Measurements from ENCODE around the gene NIPAL1. TPM values are rescaled to one million over a fixed set of nuclear protein-coding genes. Genes with fewer than 3 reads are reported as not detected.
A peak's percentile ranks its signal among the peaks of the same experiment; 100 is the strongest.

Gene NIPAL1
- total RNA-seq, 1 donor from 2014 or later: 0.32 TPM

- Mint-ChIP-seq H3K36me3 (ENCODE audit: low read depth) (no peaks in the 10 kb centered on the region), H3K4me3 (ENCODE audit: unreplicated experiment) (peak overlapping the region; percentile 79), H3K27me3 (ENCODE audit: low read depth) (peaks cover 14% of the 10 kb centered on the region), H3K4me1 (ENCODE audit: low read depth) (peaks cover 17% of the 10 kb centered on the region), H3K9me3 (ENCODE audit: low read depth) (no peaks in the 10 kb centered on the region), H3K27ac (ENCODE audit: unreplicated experiment) (peak overlapping the region; percentile 76)
- no peak for TF ChIP-seq CTCF (IDR thresholded peaks at IDR 0.05)
- DNase-seq (ENCODE audit: low spot score): no peak
These were observed 568 bp downstream of the NIPAL1 start for GRCh38 chr4:48017108-48017571.

GRCh38 chr4:48018112-48018511, 1.5 kb downstream of the NIPAL1 start:
- DNase-seq (ENCODE audit: low spot score): no peak
- TF ChIP-seq CTCF (IDR thresholded peaks at IDR 0.05): no peak
- Mint-ChIP-seq H3K4me3 (ENCODE audit: unreplicated experiment) (no peak overlapping the region), H3K27ac (ENCODE audit: unreplicated experiment) (no peak overlapping the region), H3K36me3 (ENCODE audit: low read depth) (no peaks in the 10 kb centered on the region), H3K9me3 (ENCODE audit: low read depth) (no peaks in the 10 kb centered on the region), H3K27me3 (ENCODE audit: low read depth) (peaks cover 12% of the 10 kb centered on the region), H3K4me1 (ENCODE audit: low read depth) (peaks cover 20% of the 10 kb centered on the region)

GRCh38 chr4:48021100-48021499, 4.5 kb downstream of the NIPAL1 start:
- H3K4me1 Mint-ChIP-seq (ENCODE audit: low read depth): peaks cover 21% of the 10 kb centered on the region
- no peak for TF ChIP-seq CTCF (IDR thresholded peaks at IDR 0.05)
- no peaks in the 10 kb centered on the region for H3K9me3 Mint-ChIP-seq (ENCODE audit: low read depth)
- H3K36me3 Mint-ChIP-seq (ENCODE audit: low read depth): no peaks in the 10 kb centered on the region
- peaks cover 10% of the 10 kb centered on the region for H3K27me3 Mint-ChIP-seq (ENCODE audit: low read depth)
- no peak overlapping the region for H3K27ac Mint-ChIP-seq (ENCODE audit: unreplicated experiment)
- no peak for DNase-seq (ENCODE audit: low spot score)
- H3K4me3 Mint-ChIP-seq (ENCODE audit: unreplicated experiment): no peak overlapping the region

- DNase-seq (ENCODE audit: low spot score): no peak
- Mint-ChIP-seq H3K27me3 (ENCODE audit: low read depth) (peaks cover 9% of the 10 kb centered on the region), H3K27ac (ENCODE audit: unreplicated experiment) (no peak overlapping the region), H3K4me1 (ENCODE audit: low read depth) (peaks cover 12% of the 10 kb centered on the region), H3K9me3 (ENCODE audit: low read depth) (no peaks in the 10 kb centered on the region), H3K4me3 (ENCODE audit: unreplicated experiment) (no peak overlapping the region), H3K36me3 (ENCODE audit: low read depth) (no peaks in the 10 kb centered on the region)
- no peak for TF ChIP-seq CTCF (IDR thresholded peaks at IDR 0.05)
These were observed 5.7 kb downstream of the NIPAL1 start for GRCh38 chr4:48022192-48022799.

GRCh38 chr4:48024522-48024921, 8.0 kb downstream of the NIPAL1 start:
- H3K27ac Mint-ChIP-seq (ENCODE audit: unreplicated experiment): no peak overlapping the region
- H3K36me3 Mint-ChIP-seq (ENCODE audit: low read depth): no peaks in the 10 kb centered on the region
- no peak overlapping the region for H3K4me3 Mint-ChIP-seq (ENCODE audit: unreplicated experiment)
- H3K27me3 Mint-ChIP-seq (ENCODE audit: low read depth): peaks cover 6% of the 10 kb centered on the region
- no peak for TF ChIP-seq CTCF (IDR thresholded peaks at IDR 0.05)
- peaks cover 10% of the 10 kb centered on the region for H3K4me1 Mint-ChIP-seq (ENCODE audit: low read depth)
- no peaks in the 10 kb centered on the region for H3K9me3 Mint-ChIP-seq (ENCODE audit: low read depth)
- no peak for DNase-seq (ENCODE audit: low spot score)

Data from chondrocyte (in vitro differentiated cells).